Cardiac fibroblast (primary cell): ENCODE measurements around the gene RILPL1.

Experiments used
- DNase-seq, 2 donors: peaks; one replicate each; pipeline versions ENCODE4 v3.0.0 to v3.0.0-alpha.2; 2010; ENCODE audit warnings: low read depth in 2 of 2
- H3K4me3 ChIP-seq, 2 donors: replicated peaks in 1 of 2; 1 replicate in 1 of 2; 2 replicates in 1 of 2; pipeline ENCODE4 v1.5.1; 2011; ENCODE audit warnings: low read depth in 2 of 2, low read length in 2 of 2, mild to moderate bottlenecking in 2 of 2, moderate library complexity in 1 of 2
- TF ChIP-seq, protein P1 (sequence below): IDR thresholded peaks from one replicate; pipeline ENCODE4 v1.5.1; 2011; ENCODE audit warnings: low read depth, mild to moderate bottlenecking, low read length, inconsistent platforms

The RILPL1 gene

DNA sequence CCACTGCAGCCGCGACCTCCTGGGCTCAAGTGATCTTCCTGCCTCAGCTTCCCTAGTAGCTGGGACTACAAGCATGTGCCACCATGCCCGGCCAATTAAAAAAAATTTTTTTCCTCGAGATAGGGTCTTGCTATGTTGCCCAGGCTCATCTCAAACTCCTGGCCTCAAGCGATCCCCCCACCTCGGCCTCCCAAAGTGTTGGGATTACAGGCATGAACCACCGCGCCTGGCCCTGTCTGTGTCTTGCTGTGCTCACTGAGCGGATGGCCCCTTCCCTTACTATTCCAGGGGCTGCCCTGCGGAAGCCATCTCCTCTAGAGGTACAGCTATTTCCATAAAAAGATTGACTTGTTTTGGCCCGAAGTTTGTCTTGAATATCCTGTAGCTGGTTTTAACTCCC is 55.5 kb downstream of the RILPL1 start:
- H3K4me3 ChIP-seq = no peak overlapping the region
- DNase-seq = no peak
- TF ChIP-seq, protein P1, sequence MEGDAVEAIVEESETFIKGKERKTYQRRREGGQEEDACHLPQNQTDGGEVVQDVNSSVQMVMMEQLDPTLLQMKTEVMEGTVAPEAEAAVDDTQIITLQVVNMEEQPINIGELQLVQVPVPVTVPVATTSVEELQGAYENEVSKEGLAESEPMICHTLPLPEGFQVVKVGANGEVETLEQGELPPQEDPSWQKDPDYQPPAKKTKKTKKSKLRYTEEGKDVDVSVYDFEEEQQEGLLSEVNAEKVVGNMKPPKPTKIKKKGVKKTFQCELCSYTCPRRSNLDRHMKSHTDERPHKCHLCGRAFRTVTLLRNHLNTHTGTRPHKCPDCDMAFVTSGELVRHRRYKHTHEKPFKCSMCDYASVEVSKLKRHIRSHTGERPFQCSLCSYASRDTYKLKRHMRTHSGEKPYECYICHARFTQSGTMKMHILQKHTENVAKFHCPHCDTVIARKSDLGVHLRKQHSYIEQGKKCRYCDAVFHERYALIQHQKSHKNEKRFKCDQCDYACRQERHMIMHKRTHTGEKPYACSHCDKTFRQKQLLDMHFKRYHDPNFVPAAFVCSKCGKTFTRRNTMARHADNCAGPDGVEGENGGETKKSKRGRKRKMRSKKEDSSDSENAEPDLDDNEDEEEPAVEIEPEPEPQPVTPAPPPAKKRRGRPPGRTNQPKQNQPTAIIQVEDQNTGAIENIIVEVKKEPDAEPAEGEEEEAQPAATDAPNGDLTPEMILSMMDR = no peak

DNA sequence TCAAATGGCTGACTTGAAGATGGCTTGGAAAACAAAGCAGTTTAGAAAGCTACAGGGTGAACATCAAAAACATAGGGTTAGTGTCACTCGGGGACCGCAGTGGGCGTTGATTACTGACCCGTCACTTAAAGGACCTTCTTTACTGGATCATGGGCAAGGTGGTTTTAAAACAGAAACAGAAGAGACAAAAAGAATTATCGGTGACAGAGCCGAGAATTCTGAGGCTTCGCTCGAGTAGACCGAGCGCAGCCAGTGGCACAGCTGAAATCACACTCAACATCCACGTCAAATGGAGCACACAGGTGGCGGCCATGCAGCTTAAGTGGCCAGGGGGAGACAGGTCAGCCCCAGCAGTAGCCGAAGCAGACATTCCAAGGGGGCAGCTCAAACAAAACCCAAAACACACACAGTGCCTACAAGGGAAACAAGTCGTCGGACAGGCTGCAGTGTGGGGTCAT is 58.2 kb downstream of the RILPL1 start:
- DNase-seq = no peak
- H3K4me3 ChIP-seq = no peak overlapping the region
- TF ChIP-seq, protein P1 = no peak

DNA sequence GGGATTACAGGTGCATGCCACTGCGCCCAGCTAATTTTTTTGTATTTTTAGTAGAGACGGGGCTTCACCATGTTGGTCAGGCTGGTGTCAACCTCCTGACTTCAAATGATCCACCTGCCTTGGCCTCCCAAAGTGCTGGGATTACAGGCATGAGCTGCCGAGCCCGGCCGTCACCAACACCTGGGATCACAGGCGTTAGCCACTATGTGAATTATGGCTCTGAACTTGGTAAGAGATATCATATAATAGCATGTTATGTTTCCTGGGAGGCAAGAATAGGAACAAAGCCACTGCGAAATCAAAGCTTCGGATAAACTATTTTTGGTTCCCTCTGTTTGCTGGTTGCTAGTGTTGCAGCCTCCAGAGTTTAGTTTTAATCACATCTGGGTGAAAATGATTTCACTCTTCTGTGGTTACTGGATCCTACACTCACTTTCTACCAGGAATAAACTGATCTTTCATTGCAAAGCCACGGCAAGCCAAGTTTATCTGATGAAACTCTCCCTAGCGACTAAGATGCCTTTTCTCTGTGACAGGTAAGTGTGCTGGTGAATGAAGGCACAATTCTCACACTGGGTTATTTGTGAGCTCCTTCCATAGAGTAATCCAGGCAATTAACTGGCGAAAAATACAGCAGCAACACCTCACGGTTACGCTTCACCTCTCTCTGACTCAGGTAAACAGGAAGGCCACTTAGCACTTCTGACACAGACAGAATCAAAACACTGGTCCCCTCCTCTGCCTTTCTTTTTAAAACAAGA is 58.9 kb downstream of the RILPL1 start:
- H3K4me3 ChIP-seq = no peak overlapping the region
- DNase-seq = no peak
- TF ChIP-seq, protein P1 = no peak

DNA sequence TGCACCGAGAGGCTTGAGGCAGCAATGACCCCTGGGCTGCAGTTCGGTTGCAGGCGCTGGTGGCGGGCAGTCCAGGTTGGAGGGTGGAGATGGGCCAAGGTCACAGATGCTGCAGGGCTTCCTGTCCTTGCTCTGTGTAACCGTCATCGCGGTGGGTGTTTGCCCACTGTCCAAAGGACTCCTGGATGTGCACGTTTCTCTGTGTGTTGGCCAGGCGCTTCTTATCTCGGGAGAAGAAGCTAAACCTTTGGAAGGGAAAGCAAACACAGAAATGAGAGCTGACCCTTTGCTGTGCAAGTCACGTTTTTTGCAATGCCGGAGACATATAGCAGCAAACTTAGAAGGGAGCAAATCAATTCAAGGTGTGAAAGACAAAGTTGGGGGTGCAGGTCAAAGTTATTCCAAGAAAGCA is 61.1 kb downstream of the RILPL1 start:
- no peak overlapping the region for H3K4me3 ChIP-seq
- TF ChIP-seq, protein P1 = no peak
- DNase-seq = no peak

DNA sequence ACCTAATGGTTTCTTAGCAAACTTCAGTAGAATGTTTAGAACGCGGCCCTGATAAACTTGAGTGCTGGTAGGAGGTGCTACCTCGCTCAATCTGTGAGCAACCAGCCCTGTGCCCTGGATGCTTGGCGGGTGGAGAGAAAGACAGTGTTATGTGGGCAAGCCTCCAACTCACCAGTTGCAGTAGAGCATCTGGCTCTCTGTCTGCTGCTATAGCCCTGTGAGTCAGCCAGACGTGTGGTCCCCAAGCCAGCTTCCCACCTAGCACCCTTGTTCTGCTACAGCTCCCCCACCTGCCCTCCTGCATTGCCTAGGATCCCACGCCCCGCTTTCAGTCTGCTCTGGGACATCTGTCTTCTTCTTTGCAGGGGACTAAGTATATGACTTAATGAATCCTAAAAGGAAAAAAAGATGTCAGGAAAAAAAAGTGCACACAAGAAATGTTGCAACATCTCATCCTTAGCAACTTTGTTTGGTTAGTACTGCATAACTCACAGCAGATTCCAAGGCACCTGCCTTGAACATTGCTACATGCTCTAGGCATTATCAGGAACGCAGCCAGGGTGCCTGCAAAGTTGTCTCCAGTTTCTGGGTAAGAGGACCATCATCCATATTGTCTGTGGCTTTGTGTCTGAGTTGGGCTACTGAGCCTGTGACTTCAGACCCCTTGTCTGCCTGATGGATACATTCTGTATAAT is 62.0 kb downstream of the RILPL1 start:
- TF ChIP-seq, protein P1 = no peak
- no peak overlapping the region for H3K4me3 ChIP-seq
- DNase-seq = peak; percentile 77 to 88

DNA sequence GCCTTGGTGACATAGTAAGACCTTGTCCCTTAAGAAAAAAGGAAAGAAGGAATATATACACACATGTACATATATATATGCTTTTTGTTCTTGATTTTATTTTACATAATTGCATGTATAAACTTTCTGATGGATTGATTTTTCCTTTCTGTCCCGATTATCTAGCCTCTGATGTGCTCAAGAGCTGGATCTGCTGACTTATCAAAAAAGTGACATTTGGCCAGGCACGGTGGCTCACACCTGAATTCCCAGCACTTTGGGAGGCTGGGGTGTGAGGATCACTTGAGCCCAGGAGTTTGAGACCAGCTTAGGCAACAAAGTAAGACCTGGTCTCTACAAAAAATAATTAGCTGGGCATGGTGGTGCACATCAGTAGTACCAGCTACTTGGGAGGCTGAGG is 63.5 kb downstream of the RILPL1 start:
- TF ChIP-seq, protein P1 = no peak
- H3K4me3 ChIP-seq = no peak overlapping the region
- DNase-seq = no peak
